GM12864 (cell line): ENCODE data around the gene DEF6.
A peak's percentile ranks its signal among the peaks of the same experiment; 100 is the strongest.

Experiments used
- DNase-seq: peaks from one replicate; pipeline ENCODE4 v3.0.0-alpha.2; 2011; ENCODE audit warnings: low read depth
- H3K4me3 ChIP-seq: 2 replicates; pipeline ENCODE4 v1.5.1; 2011; ENCODE audit warnings: mild to moderate bottlenecking, low read depth, low read length, control low read depth
- TF ChIP-seq, protein P1 (sequence below): IDR thresholded peaks from 2 replicates; pipeline ENCODE4 v1.5.1; 2011; ENCODE audit warnings: low read depth, mild to moderate bottlenecking, moderate library complexity, low read length, control low read depth, inconsistent platforms; ENCODE audit errors: missing control alignments

The DEF6 gene

DNA sequence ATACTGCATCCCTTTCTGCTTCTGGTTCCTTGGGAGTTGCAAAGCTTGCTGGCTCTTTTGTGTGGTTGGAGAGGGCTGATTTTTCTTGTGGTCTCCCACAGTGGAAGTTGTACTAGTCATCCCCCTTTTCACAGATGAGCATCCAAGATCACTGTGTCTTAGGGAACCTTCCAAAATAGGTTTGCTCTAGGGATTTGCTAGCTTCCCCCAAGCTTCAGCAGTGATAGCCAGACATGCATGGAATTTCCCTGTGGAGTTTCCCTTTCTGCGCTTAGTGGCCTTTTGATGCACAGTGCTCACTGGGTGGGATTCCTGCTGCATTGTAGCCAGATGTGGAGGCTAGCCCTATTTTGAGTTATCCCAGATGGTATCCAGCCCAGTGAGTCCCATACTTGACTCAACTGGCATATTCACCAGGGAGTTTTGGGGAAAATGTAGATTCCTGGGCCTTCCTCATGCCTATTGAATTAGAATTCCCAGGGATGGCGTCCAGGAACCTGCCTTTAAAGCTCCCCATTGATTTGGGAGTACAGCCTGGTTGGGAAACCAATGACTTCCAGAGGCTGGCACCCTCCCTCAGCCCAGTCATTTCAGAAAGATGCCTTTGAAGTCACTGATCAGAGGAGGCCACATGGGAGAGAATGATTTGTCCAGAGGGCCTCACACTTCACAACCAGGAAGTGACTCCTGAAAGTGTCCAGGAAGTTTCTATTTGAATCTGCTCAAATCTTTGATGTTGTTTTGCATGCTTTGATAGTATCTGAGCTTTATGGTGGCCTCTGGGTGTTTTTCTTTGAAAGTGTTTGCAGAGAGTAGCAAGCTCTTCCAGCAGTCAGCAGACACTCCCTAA is 70.6 kb downstream of the DEF6 start:
- TF ChIP-seq, protein P1, sequence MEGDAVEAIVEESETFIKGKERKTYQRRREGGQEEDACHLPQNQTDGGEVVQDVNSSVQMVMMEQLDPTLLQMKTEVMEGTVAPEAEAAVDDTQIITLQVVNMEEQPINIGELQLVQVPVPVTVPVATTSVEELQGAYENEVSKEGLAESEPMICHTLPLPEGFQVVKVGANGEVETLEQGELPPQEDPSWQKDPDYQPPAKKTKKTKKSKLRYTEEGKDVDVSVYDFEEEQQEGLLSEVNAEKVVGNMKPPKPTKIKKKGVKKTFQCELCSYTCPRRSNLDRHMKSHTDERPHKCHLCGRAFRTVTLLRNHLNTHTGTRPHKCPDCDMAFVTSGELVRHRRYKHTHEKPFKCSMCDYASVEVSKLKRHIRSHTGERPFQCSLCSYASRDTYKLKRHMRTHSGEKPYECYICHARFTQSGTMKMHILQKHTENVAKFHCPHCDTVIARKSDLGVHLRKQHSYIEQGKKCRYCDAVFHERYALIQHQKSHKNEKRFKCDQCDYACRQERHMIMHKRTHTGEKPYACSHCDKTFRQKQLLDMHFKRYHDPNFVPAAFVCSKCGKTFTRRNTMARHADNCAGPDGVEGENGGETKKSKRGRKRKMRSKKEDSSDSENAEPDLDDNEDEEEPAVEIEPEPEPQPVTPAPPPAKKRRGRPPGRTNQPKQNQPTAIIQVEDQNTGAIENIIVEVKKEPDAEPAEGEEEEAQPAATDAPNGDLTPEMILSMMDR: no peak
- no peak overlapping the region for H3K4me3 ChIP-seq
- no peak for DNase-seq

DNA sequence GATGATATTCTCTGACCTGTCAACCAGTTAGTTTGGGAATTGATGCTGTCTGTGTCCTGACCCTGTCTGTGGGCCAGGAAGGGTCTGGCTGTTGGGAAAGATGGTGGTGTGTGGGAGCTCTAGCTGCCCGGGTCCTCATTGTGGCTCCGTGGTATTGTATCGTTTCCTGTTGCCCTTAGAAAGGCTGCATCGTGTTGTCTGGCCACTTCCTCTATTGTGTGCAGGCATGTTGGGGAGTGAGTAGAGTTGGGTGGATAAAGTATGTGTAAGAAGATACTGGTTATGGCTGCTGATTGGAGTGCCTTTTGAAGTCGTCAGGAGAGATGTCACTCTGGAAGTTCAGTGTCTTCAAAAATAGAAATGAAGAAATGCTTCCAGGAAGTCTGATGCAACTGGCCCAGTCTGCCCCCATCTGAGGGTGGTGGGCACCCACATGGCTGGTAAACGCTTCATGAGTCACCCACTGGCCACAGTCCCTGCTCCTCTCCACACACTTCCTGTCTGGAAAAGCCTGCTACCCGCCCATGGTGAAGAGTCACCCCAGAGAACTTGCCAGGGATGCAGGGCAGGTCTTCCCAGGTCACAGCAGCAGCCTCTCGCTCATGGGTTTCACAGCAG is 72.6 kb downstream of the DEF6 start:
- TF ChIP-seq, protein P1: no peak
- peak; percentile 57 for DNase-seq
- no peak overlapping the region for H3K4me3 ChIP-seq

DNA sequence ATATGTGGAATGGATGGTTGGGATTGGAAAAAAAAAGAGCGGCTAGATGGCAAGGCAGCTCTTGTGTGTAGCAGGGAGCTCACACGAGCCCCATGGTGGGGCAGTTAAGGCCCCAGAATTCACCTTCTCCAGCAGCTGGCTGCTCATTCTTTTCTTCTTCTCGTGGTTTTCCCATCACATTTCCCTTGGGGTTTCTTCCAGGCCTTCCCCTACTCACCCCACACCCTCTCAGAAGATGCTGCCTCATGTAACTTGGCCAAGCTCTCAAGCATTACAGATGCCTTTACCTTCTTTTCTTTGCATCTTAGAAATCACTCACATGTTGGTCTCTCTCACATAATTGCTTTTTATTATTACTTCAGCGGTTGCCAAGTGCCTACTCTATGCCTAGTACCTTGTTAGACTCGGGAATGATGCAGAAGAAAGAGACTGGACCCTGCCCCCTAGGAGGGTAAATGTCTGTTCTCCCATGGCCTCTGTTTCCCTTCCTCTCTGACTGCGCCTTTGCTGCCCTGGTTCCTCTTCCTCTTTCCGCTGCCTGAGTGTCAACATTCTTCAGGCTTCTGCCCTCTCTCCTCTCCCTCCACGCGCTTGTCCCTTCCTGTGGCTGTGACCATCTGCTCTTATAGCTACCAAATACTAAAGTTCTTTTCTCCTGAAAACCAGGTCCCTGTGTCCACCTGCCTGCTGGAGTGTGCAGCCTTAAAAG is 73.3 kb downstream of the DEF6 start:
- TF ChIP-seq, protein P1: no peak
- no peak for DNase-seq
- H3K4me3 ChIP-seq: no peak overlapping the region
